Hepatocyte (in vitro differentiated cells): Measurements from ENCODE around the gene CARMIL1. TPM values are rescaled to one million over a fixed set of nuclear protein-coding genes. Genes with fewer than 3 reads are reported as not detected.

ENCODE experiments used
- DNase-seq: peaks from one replicate; pipeline ENCODE4 v3.0.0-alpha.2; 2016; ENCODE audit warnings: low spot score
- H2AFZ ChIP-seq: fragments of 200-600 bp; sonication (generic); 2 replicates; pipeline ENCODE4 v1.6.0; 2016; ENCODE audit warnings: antibody characterized with exemption, mild to moderate bottlenecking
- H3K27ac ChIP-seq: fragments of 200-600 bp; sonication (generic); 2 replicates; pipeline ENCODE4 v1.5.1; 2016; ENCODE audit warnings: mild to moderate bottlenecking
- H3K27me3 ChIP-seq: fragments of 200-600 bp; sonication (generic); 2 replicates; pipeline ENCODE4 v1.6.1; 2016
- H3K36me3 ChIP-seq: fragments of 200-600 bp; sonication (generic); replicated peaks from 2 replicates; pipeline ENCODE4 v1.5.1; 2016; ENCODE audit warnings: low read depth; ENCODE audit not compliant: insufficient read depth
- H3K4me1 ChIP-seq: fragments of 200-600 bp; sonication (generic); 2 replicates; pipeline ENCODE4 v1.5.1; 2016; ENCODE audit warnings: mild to moderate bottlenecking, moderate library complexity; ENCODE audit not compliant: insufficient read depth
- H3K4me2 ChIP-seq: fragments of 200-600 bp; sonication (generic); 2 replicates; pipeline ENCODE4 v1.6.0; 2016
- H3K4me3 ChIP-seq: fragments of 200-600 bp; sonication (generic); 2 replicates; pipeline ENCODE4 v1.5.1; 2016; ENCODE audit warnings: mild to moderate bottlenecking
- H3K79me2 ChIP-seq: fragments of 200-600 bp; sonication (generic); 2 replicates; pipeline ENCODE4 v1.6.0; 2017; ENCODE audit warnings: mild to moderate bottlenecking
- H3K9me2 ChIP-seq: fragments of 200-600 bp; sonication (generic); replicated peaks from 2 replicates; pipeline ENCODE4 v1.6.0; 2017; ENCODE audit warnings: mild to moderate bottlenecking; ENCODE audit not compliant: insufficient read depth
- H3K9me3 ChIP-seq: fragments of 200-600 bp; sonication (generic); 2 replicates; pipeline ENCODE4 v1.5.1; 2016; ENCODE audit warnings: low read depth, mild to moderate bottlenecking
- H4K20me1 ChIP-seq: fragments of 200-600 bp; sonication (generic); 2 replicates; pipeline ENCODE4 v1.6.0; 2016; ENCODE audit warnings: mild to moderate bottlenecking; ENCODE audit not compliant: insufficient read depth, poor library complexity, severe bottlenecking
- EZH2 ChIP-seq: fragments of 200-600 bp; sonication (generic); IDR thresholded peaks from 2 replicates; pipeline ENCODE4 v1.6.1; 2016; ENCODE audit warnings: antibody characterized with exemption, mild to moderate bottlenecking, borderline replicate concordance
- EZH2phosphoT487 ChIP-seq: fragments of 200-600 bp; sonication (generic); IDR thresholded peaks from one replicate; pipeline ENCODE4 v1.6.1; 2018; ENCODE audit warnings: antibody characterized with exemption, mild to moderate bottlenecking, low read depth, moderate library complexity; ENCODE audit not compliant: unreplicated experiment, severe bottlenecking
- WGBS: methylation state at CpG from one replicate; pipeline ENCODE4 v1.1.6; 2016; ENCODE audit warnings: low lambda C conversion rate; ENCODE audit errors: missing lambda C conversion rate; 5-methylcytosine and 5-hydroxymethylcytosine counted together
- polyA plus RNA-seq: library from polyadenylated mRNA; unstranded; fragments of >200 nt; fragmentation: Nextera tagmentation; extraction: Ambion mirVana; gene quantifications from 2 replicates; pipeline ENCODE4 v1.2.1, GENCODE V29; 2016
- total RNA-seq: library from RNA; depleted of rRNA; stranded (reverse); fragments of >200 nt; gene quantifications from 2 replicates; pipeline ENCODE4 v1.2.3, GENCODE V29; 2014
- TF ChIP-seq, protein P1 (sequence below): fragments of 200-600 bp; sonication (generic); IDR thresholded peaks from 2 replicates; pipeline ENCODE4 v1.5.1; 2016; ENCODE audit warnings: antibody characterized with exemption, mild to moderate bottlenecking; ENCODE audit not compliant: poor library complexity

CARMIL1 gene
- total and polyA plus RNA-seq, 2 experiments from 2014 or later, result 19.5 to 40.6 TPM

DNA sequence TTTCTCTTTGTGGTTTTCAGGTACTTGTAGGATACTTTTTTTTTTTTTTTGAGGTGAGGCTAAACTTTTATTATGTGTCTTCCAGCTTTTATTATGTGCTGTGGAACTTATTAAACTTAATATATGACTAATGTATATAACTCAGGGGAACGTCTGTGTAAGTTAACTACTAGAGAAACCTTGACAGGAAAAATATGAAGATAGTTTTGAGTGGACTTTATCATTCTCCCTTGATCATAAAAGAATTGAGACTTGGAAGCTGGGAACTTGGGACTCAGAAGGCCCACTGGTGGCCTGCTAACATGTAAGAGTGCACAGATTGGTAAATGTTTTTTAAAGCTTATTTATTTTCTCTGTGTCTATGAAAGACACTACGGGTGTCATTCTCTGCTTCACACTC is 73.1 kb downstream of the CARMIL1 start:
- H3K79me2 ChIP-seq, result peaks cover 89% of the 10 kb centered on the region
- no peak for DNase-seq
- no peak for TF ChIP-seq EZH2
- TF ChIP-seq, protein P1, sequence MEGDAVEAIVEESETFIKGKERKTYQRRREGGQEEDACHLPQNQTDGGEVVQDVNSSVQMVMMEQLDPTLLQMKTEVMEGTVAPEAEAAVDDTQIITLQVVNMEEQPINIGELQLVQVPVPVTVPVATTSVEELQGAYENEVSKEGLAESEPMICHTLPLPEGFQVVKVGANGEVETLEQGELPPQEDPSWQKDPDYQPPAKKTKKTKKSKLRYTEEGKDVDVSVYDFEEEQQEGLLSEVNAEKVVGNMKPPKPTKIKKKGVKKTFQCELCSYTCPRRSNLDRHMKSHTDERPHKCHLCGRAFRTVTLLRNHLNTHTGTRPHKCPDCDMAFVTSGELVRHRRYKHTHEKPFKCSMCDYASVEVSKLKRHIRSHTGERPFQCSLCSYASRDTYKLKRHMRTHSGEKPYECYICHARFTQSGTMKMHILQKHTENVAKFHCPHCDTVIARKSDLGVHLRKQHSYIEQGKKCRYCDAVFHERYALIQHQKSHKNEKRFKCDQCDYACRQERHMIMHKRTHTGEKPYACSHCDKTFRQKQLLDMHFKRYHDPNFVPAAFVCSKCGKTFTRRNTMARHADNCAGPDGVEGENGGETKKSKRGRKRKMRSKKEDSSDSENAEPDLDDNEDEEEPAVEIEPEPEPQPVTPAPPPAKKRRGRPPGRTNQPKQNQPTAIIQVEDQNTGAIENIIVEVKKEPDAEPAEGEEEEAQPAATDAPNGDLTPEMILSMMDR, result no peak
- TF ChIP-seq EZH2phosphoT487, result no peak
- H3K27me3 ChIP-seq, result no peaks in the 10 kb centered on the region
- no peak overlapping the region for H3K4me2 ChIP-seq
- H3K27ac ChIP-seq, result peak overlapping the region; percentile 25
- WGBS, result 58% methylated on average over 2 of the region's 2 CpGs
- no peaks in the 10 kb centered on the region for H3K9me2 ChIP-seq
- H3K4me3 ChIP-seq, result no peak overlapping the region
- peaks cover 9% of the 10 kb centered on the region for H3K4me1 ChIP-seq
- H3K36me3 ChIP-seq, result no peaks in the 10 kb centered on the region
- H2AFZ ChIP-seq, result no peak overlapping the region
- no peaks in the 10 kb centered on the region for H4K20me1 ChIP-seq
- no peaks in the 10 kb centered on the region for H3K9me3 ChIP-seq

GRCh38 chr6:25354078-25354932 is 75.1 kb downstream of the CARMIL1 start:
- 57% methylated on average over 5 of the region's 5 CpGs for WGBS
- TF ChIP-seq EZH2phosphoT487, result no peak
- no peak overlapping the region for H3K4me2 ChIP-seq
- no peaks in the 10 kb centered on the region for H3K9me2 ChIP-seq
- no peaks in the 10 kb centered on the region for H3K36me3 ChIP-seq
- no peak overlapping the region for H3K4me3 ChIP-seq
- H3K4me1 ChIP-seq, result peaks cover 16% of the 10 kb centered on the region
- no peak overlapping the region for H2AFZ ChIP-seq
- no peaks in the 10 kb centered on the region for H3K27me3 ChIP-seq
- no peak for DNase-seq
- no peaks in the 10 kb centered on the region for H3K9me3 ChIP-seq
- H4K20me1 ChIP-seq, result peaks cover 3% of the 10 kb centered on the region
- peak overlapping the region; percentile 66 for H3K27ac ChIP-seq
- H3K79me2 ChIP-seq, result peaks cover 89% of the 10 kb centered on the region

- Histone ChIP-seq H3K27ac (peak overlapping the region; percentile 63), H3K36me3 (no peaks in the 10 kb centered on the region), H3K9me2 (no peaks in the 10 kb centered on the region), H3K4me3 (no peak overlapping the region), H4K20me1 (peaks cover 10% of the 10 kb centered on the region), H3K4me2 (peak overlapping the region; percentile 7), H3K79me2 (peaks cover 92% of the 10 kb centered on the region), H3K9me3 (no peaks in the 10 kb centered on the region), H2AFZ (no peak overlapping the region), H3K27me3 (no peaks in the 10 kb centered on the region), H3K4me1 (peaks cover 23% of the 10 kb centered on the region)
- no peak for TF ChIP-seq EZH2phosphoT487
- TF ChIP-seq, protein P1, result no peak
- no peak for TF ChIP-seq EZH2
- DNase-seq, result no peak
- WGBS, result 48% methylated on average over 6 of the region's 6 CpGs
Measured at GRCh38 chr6:25359191-25359861, 80.2 kb downstream of the CARMIL1 start.

GRCh38 chr6:25359891-25360290 is 80.7 kb downstream of the CARMIL1 start:
- Histone ChIP-seq H3K4me2 (peak overlapping the region; percentile 7), H2AFZ (no peak overlapping the region), H3K27me3 (no peaks in the 10 kb centered on the region), H3K9me2 (no peaks in the 10 kb centered on the region), H3K27ac (peak overlapping the region; percentile 63), H3K4me1 (peaks cover 19% of the 10 kb centered on the region), H3K4me3 (no peak overlapping the region), H3K9me3 (no peaks in the 10 kb centered on the region), H3K79me2 (peaks cover 95% of the 10 kb centered on the region), H3K36me3 (no peaks in the 10 kb centered on the region), H4K20me1 (peaks cover 10% of the 10 kb centered on the region)
- TF ChIP-seq, protein P1, result no peak
- no peak for TF ChIP-seq EZH2phosphoT487
- no peak for TF ChIP-seq EZH2
- no peak for DNase-seq
- 35% methylated on average over 2 of the region's 2 CpGs for WGBS
